HUDEP-2 (cell line): ENCODE measurements around the gene HIVEP3.

ENCODE experiments used
- DNase-seq, 76 experiments: peaks; one replicate each; lab custom pipeline; 2025; ENCODE audit not compliant: unreplicated experiment in 76 of 76; lab: John Stamatoyannopoulos, UW

The HIVEP3 gene

GRCh38 chr1:41660570-41661427, 257.9 kb downstream of the HIVEP3 start:
- DNase-seq, result no peak

- no peak for DNase-seq
These were observed 258.8 kb downstream of the HIVEP3 start for GRCh38 chr1:41659903-41660302.

DNA sequence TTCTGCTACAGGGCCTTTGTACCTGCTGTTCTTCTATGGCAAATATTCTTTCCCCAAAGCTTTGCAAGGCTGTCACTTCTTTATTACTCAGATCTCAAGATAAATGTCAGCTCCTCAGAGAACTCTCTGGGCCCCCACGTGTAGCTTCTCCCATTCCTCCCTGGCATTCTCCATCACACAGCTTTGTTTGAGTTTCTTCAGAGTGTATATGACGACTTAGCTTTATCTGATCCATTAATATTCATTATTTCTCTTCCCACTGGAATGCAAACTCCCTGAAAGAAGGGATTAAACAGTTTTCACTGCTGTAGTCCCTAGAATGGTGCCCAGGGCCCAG, 259.6 kb downstream of the HIVEP3 start:
- DNase-seq, result no peak

- no peak for DNase-seq
These were observed 260.1 kb downstream of the HIVEP3 start for GRCh38 chr1:41658431-41659158.

DNA sequence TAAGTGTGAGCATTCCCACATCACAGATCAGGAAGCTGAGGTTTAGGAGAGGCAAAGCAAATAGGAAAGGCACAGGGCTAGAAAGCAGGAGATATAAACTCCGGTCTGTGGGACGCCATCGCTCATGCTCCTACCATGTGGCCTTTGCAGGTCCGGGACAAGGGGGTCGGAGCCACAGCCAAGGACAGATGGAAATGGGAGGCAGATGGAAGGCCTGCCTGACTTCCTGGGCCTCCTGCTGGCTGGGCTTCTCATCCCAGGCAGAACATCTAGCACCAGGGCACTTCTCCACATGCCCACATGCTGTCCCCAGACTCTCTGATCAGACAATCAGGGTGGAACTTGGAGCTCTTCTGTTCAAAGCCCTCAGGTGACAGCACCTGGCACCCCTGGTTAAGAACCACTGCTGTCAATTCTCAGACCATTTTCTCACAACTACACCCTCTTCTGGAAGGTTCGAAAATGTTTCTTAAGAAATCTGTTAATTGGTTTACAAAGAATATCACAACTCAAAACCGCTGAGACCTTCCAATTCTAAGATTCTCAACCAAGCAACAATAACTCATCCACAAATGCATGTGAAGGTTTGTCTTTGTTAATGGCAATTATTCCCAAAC, 260.9 kb downstream of the HIVEP3 start:
- no peak for DNase-seq

DNA sequence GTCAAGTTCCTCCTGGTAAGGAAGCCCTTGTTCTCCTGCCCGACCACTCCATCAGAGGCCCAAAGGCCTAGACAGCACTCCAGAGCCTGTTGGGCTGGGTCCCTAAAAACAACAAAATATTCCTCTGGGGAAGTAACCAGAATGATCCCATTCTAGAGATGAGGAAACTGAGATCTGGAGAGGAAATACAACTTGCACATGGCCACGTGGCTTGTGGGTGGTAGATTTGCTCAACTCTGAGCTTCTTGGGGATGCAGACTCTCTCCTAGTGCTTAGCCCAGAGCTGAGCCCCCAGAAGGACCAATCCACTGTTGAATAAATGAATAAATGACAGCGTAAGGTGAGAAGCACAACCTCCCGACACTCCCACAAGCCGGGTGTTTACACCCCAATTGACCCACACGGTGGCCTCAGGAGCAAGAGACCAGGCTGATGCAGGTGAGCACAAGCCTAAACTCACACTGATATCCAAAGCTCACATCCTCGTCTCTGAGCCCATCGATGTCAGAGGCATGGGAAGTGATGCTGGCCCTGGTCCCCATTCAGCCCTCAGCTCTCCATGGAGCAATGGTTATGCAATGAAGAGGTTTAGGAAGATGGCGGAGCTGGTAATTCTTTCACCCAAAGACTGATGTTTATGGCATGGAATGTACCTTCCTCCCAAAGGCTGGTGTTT, 261.8 kb downstream of the HIVEP3 start:
- no peak for DNase-seq

DNA sequence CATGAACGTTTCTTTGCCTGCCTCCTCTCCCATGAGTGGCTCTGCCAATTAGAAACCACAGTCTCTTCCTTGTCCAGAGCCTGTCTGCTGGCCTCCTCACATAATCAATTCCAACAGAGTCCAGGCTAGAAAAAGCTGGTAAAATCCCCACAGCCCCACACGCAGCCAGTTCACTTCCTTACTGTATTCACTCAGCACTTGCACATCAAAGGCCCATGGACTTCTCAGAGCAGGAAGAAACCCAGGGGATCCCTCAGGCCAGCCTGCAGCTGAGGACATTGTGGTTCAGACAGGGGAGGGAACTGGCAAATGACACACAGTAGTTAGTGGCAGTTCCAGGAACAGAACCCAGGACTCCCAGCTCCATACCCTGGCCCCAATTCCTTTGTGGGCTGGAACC, 262.7 kb downstream of the HIVEP3 start:
- DNase-seq, result no peak

DNA sequence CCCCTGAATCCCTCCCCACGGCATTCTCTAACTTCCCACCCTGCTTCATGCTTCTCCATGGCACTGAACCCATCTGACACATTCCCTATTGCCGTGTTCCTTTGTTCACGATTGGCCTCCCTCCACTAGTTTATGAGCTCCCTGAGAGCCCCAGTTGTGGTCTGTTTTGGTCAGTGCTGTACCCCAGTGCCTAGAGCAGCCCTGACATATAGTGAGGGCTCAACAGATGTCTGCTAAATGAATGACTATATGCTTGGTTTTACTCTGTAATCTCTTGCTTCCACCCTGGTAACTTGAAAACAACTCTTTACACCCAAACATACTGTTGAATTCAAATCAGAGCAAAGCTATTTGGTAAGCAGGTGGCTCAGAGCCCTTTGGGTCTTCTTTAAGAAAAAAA, 263.1 kb downstream of the HIVEP3 start:
- DNase-seq, result no peak

GRCh38 chr1:41653574-41653973, 265.1 kb downstream of the HIVEP3 start:
- DNase-seq, result no peak

GRCh38 chr1:41652384-41653265, 266.1 kb downstream of the HIVEP3 start:
- DNase-seq, result no peak

GRCh38 chr1:41650028-41650880, 268.5 kb downstream of the HIVEP3 start:
- no peak for DNase-seq

DNA sequence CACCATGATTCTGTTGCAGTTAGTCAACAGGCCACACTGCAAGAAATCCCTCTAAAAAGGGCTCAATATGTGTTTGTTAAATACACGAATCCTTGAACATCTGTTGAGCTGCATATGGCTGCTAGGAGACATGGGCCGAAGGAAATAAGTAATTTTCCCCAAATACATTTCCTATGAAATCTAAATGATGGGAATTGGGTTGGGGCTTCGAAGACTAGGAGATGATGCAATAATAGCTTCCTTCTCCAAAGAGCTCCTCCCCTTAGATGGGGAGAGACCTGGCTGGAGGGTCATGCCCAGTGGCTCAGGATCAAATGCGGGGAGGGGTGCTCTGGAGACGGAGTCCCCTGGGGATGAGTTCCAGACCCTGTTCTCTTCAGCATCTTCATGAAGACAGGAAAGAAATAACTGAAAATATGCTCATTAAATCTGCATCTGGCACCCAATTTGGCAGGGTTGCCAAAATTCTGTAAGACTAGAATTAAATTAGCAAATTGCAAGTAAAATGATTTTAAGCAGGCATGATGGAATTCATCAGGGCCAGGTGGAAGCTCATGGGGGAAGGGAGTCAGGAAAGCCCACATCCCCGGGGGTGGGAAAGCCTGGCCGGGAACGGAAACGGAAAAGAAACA, 269.2 kb downstream of the HIVEP3 start:
- no peak for DNase-seq

DNA sequence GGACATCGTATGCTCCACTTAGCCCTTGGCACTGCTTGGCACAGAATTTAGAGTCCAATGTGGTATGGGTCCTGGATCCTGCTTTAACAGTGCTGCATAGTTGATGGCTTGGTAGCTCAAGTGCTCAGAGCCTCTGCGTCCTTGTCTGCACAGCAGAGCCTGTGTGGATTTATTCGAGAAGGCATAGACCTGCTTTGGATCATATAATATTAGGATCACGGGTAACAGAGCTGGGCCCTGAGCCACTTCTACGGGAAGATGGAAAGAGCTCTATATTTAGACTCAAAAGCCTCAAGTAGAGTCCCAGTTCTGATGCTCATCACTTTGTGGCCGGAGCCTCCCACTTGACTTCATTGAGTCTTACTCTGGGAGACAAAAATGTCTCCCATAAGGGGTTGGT, 269.9 kb downstream of the HIVEP3 start:
- DNase-seq, result no peak

DNA sequence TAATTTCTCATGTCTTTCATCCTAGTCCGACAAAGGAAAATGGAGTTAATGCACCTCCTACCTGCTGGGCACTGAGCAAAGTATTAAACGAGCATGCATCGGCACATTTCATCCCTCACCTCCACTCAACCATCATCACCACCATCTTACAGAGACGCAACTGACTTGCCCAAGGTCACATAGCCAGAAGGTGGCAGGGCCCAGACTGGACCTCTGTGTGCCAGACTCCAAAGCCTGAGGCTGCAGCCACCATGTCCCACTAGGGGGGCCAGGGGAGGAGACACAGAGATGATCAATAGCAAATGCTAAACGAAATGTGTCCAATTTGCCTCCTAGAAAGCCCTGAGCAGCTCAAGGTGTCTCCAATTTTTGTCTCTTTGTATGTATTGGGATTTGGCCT, 270.5 kb downstream of the HIVEP3 start:
- DNase-seq, result no peak

GRCh38 chr1:41647221-41648135, 271.2 kb downstream of the HIVEP3 start:
- no peak for DNase-seq

DNA sequence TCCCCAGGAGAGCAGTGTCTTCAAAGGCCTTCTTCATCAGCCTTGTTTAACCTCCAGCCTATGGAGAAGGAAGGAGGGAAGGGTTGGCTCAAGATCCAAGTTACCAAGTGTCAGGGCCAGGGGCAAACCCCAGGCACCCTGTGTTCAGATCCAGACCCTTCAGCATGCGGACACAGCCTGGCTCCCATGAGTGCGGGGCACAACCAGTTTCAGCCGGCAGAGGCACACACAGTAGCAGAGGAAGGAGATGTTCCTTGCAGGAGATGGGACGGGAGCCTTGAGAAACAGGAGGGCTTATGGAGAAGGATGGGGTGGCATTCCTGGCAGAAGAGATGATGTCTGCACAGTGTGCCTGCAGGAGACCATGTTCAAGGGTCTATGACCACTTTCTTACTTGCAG, 272.5 kb downstream of the HIVEP3 start:
- no peak for DNase-seq

DNA sequence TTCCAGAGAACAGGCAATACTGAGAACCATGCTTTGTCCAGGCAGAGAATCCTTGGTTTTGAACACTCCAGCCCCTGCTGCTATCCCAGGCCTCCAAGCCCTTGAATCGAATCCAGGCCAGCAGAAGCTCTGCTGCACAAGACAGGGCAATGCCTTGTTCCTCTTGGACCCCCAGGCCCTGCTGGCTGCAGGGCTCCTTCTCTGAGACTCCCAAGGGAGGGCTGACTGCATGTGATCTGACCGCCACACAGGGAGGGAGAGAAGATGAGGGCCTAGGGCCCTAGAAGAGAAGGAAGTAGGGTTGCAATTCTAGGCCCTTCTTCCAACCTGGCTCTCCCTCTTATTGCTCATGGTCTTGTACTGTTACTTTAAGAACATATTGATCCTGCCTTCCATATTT, 273.7 kb downstream of the HIVEP3 start:
- DNase-seq, result no peak
